ENCODE data around the gene COPS7A. TPM values are rescaled to one million over a fixed set of nuclear protein-coding genes. Genes with fewer than 3 reads are reported as not detected.

The COPS7A gene
- total and polyA plus RNA-seq, 9 of the 15 experiments (the other 6 are each of a cell fraction or from before 2014, with no cell fraction given), result 12.7 to 36.0 (median 24.3) TPM

GRCh38 chr12:6752921-6753771, 29.3 kb downstream of the COPS7A start, which contains the start of gene MLF2 (continued):
- TF ChIP-seq EP300 (IDR thresholded peaks at IDR 0.05; ENCODE audit: low read length), result 0 out of 2 replicates have a peak, but pooled peaks have one; percentile 15
- no peak for TF ChIP-seq RFX1 (IDR thresholded peaks at IDR 0.05)
- no peak for TF ChIP-seq ZNF407 (IDR thresholded peaks at IDR 0.05; ENCODE audit: low read depth)
- peak; percentile 32; the same call in 1 of the 2 replicates for TF ChIP-seq ATF2 (CRISPR knock-in tag; IDR thresholded peaks at IDR 0.05)
- TF ChIP-seq SIRT6 (IDR thresholded peaks at IDR 0.05; ENCODE audit: low read depth, low read length), result no peak
- peak; percentile 45 for TF ChIP-seq HMGN3 (IDR thresholded peaks at IDR 0.05; ENCODE audit: borderline replicate concordance, extremely low read depth, insufficient read length, low read depth, low read length)
- TF ChIP-seq ARNT (IDR thresholded peaks at IDR 0.05), result no peak; a peak in 1 of 4 replicates
- no peak for TF ChIP-seq PTTG1 (tag; IDR thresholded peaks at IDR 0.05; ENCODE audit: low read depth)
- peak; percentile 19; the same call in 1 of the 2 replicates for TF ChIP-seq NFIC (IDR thresholded peaks at IDR 0.05)
- TF ChIP-seq CTCFL (IDR thresholded peaks at IDR 0.05; ENCODE audit: borderline replicate concordance, insufficient read depth, low read depth, low read length, poor library complexity, severe bottlenecking), result no peak
- TF ChIP-seq MYBL2 (IDR thresholded peaks at IDR 0.05; ENCODE audit: low read depth), result no peak
- TF ChIP-seq MYBL2 (CRISPR knock-in tag; IDR thresholded peaks at IDR 0.05; ENCODE audit: borderline replicate concordance), result no peak
- TF ChIP-seq CBX8 (IDR thresholded peaks at IDR 0.05; ENCODE audit: borderline replicate concordance, extremely low read depth, low read depth, low read length, poor library complexity, severe bottlenecking), result no peak
- TF ChIP-seq POLR2B (IDR thresholded peaks at IDR 0.05; ENCODE audit: low read depth, partially characterized antibody), result peak; percentile 85
- TF ChIP-seq CBX3 (IDR thresholded peaks at IDR 0.05; ENCODE audit: borderline replicate concordance in 1 of 2, low read length in 2 of 2), result no peak

All from K562 (cell line).